ENCODE results near the gene INVS.
"Not testable (repeated sequence)": the region's sequence is repeated elsewhere in the genome, so short reads cannot be mapped to it uniquely, and the experiment has no call there.

INVS gene

DNA sequence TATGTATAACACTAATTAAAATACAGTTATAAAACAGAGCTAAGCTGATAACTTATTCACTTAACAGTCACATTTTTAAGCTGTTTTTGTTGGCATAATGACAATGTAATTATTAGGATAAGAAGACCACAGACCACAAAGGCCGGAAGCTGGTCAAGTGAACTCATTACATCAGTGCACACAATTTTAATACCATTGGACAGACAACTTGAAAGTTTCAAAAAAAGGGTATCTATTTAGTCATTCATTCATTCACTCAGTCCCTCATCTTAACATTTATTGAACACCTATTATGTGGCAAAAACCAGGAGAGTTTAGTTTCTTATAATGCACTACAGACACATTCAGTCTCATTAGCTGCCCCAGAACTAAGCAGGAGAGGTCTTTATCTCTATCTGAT is 11.8 kb upstream of the INVS start:
- no peak for TF ChIP-seq ZFX (IDR thresholded peaks at IDR 0.05)
- TF ChIP-seq, protein P1, sequence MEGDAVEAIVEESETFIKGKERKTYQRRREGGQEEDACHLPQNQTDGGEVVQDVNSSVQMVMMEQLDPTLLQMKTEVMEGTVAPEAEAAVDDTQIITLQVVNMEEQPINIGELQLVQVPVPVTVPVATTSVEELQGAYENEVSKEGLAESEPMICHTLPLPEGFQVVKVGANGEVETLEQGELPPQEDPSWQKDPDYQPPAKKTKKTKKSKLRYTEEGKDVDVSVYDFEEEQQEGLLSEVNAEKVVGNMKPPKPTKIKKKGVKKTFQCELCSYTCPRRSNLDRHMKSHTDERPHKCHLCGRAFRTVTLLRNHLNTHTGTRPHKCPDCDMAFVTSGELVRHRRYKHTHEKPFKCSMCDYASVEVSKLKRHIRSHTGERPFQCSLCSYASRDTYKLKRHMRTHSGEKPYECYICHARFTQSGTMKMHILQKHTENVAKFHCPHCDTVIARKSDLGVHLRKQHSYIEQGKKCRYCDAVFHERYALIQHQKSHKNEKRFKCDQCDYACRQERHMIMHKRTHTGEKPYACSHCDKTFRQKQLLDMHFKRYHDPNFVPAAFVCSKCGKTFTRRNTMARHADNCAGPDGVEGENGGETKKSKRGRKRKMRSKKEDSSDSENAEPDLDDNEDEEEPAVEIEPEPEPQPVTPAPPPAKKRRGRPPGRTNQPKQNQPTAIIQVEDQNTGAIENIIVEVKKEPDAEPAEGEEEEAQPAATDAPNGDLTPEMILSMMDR (conservative IDR thresholded peaks at IDR 0.05) = no peak
- H3K27ac ChIP-seq = no peak overlapping the region

DNA sequence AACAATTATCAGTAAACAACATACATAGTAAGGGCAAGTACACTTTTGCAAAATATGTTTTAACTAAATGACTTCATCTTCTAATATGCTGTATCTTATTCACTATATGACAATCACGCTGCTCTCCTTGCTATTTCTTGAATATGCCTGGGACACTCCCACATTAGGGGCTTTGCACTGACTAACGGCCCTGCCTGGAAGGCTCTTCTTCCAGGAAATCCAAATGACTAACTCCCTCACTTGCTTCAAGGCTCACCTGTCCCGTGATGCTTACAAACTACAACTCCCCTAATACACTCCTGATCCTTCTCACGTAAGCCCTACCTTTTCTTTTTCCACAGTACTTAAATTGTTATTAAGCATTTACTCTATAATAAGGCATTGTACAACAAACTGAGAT is 10.8 kb upstream of the INVS start:
- H3K27ac ChIP-seq = no peak overlapping the region
- no peak for TF ChIP-seq ZFX (IDR thresholded peaks at IDR 0.05)
- TF ChIP-seq, protein P1 (conservative IDR thresholded peaks at IDR 0.05) = no peak

DNA sequence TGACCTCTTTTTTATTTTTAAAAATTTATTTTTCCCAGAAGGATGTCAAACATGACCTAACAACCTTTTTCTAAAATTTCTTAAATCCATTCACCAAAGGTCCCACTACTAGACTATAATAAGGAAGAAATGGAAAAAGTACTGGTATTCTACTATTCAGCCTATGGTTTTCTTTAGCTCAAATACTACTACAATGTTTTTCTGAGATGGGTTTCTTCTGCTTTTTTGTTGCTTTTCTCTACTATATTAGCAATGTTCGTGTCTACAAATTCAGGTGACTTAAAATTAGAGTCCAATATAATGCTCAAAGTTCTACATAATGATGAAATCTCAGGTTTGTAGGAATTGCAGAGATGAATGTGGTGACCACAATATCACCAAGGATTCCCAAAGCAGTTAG is 8.2 kb upstream of the INVS start:
- no peak overlapping the region for H3K27ac ChIP-seq
- TF ChIP-seq, protein P1 (conservative IDR thresholded peaks at IDR 0.05) = no peak
- no peak for TF ChIP-seq ZFX (IDR thresholded peaks at IDR 0.05)

DNA sequence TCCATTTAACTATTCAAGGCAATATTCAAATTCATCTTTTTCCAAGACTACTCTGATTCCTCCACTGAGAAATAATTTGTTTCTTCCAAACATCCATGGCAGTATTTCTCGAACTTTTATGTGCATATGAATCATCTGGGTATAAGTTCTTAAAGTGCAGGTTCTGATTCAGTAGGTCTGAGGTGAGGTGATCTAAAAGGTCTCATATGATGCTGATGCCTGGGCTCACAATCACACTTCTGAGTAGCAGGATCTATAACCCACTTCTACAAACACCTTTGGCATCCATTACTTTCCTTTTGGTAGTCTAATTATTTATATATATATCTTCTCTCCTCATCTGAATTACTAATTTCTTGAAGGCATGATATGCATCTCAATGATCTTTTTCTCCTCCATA is 7.4 kb upstream of the INVS start:
- H3K27ac ChIP-seq = no peak overlapping the region
- TF ChIP-seq, protein P1 (conservative IDR thresholded peaks at IDR 0.05) = no peak
- no peak for TF ChIP-seq ZFX (IDR thresholded peaks at IDR 0.05)

DNA sequence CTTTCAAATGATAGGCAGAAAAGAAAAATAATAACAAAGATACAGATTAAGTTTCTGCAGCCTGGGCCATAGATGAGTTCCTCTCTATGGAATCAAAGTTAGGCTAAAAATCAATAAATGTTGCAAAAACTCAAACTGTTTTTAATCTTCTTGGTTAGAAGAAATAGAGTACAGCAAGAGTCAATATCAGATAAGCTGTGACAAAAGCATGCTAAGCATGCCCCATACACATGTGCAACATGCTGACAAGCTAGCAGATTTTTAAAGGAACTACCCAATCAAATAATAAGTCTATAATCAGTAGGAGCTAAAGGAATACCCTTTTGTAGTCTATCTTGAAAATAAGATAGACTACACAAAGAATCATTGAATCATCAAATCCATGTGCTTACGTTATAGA is 7.0 kb upstream of the INVS start:
- no peak overlapping the region for H3K27ac ChIP-seq
- TF ChIP-seq, protein P1 (conservative IDR thresholded peaks at IDR 0.05) = no peak

DNA sequence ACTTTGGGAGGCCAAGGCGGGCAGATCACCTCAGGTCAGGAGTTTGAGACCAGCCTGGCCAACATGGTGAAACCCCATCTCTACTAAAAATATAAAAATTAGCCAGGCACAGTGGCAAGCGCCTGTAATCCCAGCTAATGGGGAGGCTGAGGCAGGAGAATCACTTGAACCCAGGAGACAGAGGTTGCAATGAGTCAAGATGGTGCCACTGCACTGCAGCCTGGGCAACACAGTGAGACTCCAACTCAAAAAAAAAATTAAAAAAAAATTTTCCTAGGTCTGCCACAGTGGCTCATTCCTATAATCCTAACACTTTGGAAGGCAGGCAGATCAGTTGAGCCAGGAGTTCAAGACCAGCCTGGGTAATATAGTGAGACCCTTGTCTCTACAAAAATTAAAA is 4.6 kb upstream of the INVS start:
- not testable (repeated sequence) for H3K27ac ChIP-seq

DNA sequence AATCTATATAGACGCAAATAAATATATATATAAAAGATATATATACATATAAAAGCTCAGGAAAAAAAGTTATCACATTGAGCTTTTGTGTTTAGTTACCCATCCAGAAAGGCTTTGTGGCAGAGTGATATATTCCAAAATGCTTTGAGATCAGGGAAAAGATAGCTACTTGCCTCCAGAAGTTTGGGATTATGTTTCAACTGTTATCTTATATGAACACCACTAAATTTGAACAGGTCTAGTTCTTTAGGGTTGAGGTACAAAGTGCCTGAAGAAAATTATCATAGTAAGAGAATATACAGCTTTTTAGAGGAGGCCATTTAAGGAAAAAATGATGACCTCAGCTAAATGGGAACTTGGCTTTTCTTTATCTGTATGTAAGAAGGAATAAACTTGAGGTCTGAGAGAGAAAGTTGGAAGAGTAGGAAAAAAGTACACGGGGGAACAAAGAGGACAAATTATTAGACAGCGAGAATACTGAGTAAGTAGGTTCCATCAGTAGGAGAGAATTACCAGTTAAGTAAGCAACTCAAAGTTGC is 2.6 kb upstream of the INVS start:
- H3K27ac ChIP-seq = no peak overlapping the region
- TF ChIP-seq, protein P1 (conservative IDR thresholded peaks at IDR 0.05) = no peak

DNA sequence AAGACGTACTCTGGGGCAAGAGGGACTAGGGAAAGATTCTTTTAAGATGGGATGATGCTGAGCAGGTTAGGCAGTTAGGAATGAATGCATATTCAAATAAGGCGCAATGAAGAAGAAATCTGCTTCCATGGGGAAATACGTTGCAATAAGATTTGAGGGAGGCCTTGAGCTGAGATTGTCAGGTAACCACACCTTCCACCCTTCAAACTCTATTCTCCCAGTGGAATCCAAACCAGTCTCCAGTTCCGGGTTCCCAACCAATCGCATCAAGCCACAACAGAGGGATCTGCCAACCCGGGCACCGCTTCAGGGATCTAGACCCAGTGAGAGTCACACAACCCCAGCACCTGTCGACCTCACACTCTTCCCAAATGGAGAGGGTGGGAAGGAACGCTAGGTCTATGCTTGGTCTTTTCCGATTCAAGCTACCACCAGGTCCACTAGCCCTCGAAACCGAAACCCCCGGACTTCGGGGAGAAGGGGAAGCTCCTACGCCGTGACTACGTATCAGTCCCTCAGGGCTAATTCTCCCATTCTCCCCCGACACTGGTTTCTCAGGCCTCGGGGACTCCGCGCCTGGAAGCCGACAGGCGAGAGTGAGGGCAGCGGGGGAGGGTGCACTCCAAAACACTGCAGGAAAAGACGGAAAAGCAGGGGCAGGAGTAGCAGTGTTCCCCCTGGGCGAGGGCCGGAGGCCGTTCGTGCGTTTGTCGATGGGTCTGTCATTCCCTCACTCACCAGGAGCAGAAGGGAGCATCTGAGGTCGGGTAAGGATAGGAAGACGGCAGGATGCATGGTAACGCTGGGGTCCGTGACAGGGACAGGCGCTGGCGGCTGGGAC is 777 bp upstream of the INVS start:
- peak overlapping the region; percentile 76 for H3K27ac ChIP-seq
- TF ChIP-seq ZFX (IDR thresholded peaks at IDR 0.05) = no peak
- TF ChIP-seq, protein P1 (conservative IDR thresholded peaks at IDR 0.05) = no peak
